NCI-H526 (cell line): Measurements from ENCODE around the gene OR56A4.

Experiments used
- DNase-seq, 2 experiments: peaks; one replicate each; lab custom pipeline; 2025; lab: John Stamatoyannopoulos, UW

OR56A4 gene, protein sequence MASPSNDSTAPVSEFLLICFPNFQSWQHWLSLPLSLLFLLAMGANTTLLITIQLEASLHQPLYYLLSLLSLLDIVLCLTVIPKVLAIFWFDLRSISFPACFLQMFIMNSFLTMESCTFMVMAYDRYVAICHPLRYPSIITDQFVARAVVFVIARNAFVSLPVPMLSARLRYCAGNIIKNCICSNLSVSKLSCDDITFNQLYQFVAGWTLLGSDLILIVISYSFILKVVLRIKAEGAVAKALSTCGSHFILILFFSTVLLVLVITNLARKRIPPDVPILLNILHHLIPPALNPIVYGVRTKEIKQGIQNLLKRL

DNA sequence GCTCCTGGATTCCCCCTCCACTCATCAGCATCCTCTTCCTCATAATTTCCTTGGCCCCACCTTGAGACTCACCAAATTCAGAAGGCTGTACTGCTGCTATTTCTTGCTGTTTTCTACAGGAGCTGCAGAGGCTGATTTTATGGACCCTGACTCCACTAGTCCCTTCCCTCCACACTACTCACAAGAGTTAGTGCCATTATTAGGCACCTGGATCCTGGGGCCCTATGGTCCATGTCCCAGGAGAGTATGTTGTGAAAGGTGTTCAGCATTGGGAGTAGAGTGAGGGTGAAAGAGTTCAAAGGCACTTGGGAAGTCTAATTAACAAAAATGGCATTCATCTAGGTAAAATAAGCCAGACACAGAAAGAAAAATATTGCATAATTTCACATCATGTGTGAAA, at the start of gene OR56A4:
Gene OR56A4, minus strand, starts transcription at position 101 of the 400 bp plus-strand sequence. CDS start 3,954 bp downstream, outside the sequence.
- DNase-seq: no peak

DNA sequence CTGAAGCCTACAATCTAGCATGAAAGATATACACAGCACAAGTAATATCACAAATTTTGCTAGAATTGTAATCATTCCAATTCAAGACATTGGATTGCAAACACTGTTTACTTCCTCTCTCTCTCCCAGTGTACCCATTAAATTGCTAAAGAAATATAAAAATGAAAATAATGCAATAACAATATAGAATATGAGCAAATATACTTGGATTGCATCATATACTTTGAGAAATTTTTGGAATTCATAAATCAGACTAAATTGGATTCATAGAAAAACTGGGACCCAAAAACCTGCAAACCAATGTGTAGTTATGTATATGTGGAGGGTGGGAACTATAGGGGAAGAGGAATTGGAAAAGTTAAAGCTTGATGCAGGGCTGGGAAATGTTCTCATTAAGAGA, 48.8 kb upstream of the OR56A4 start:
- no peak for DNase-seq

DNA sequence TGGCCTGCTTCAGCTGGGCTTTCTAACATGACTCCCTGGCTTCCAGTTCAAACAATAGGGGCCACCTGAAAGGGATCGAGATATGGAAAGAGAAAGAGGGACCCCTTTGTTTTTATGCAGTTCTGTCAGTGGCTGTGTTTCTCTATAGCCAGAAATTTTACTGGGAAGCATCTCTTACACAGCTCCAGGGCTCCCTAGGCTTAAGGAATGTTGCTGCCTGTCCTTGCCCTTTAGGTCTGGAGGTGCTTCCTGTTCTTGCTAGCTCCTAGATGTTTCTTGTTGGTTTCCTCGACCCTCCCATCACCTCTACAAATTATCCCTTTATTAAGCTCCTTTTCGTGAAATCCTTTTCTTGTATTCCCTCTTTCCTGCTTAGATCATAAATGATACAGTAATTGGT, 45.6 kb upstream of the OR56A4 start:
- DNase-seq: no peak

DNA sequence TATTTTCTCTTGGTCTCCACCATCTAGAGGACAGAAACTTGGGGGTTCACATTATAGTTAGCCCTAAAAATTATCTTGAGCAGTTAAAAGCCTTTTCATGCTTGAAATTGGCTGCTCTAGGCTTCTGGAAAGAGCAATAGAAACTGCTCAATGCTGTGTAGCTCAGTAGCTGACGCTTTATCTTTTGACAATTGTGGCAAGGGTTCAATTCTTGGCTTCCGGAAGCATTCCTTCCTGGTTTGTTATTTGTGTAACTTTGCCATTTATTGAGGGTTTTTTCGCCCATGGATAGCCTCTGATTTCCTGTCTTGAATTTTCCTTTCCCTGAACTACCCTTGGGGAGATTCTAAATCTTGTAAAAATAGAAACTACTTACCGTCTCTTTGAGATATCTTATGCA, 34.1 kb upstream of the OR56A4 start:
- DNase-seq: no peak

DNA sequence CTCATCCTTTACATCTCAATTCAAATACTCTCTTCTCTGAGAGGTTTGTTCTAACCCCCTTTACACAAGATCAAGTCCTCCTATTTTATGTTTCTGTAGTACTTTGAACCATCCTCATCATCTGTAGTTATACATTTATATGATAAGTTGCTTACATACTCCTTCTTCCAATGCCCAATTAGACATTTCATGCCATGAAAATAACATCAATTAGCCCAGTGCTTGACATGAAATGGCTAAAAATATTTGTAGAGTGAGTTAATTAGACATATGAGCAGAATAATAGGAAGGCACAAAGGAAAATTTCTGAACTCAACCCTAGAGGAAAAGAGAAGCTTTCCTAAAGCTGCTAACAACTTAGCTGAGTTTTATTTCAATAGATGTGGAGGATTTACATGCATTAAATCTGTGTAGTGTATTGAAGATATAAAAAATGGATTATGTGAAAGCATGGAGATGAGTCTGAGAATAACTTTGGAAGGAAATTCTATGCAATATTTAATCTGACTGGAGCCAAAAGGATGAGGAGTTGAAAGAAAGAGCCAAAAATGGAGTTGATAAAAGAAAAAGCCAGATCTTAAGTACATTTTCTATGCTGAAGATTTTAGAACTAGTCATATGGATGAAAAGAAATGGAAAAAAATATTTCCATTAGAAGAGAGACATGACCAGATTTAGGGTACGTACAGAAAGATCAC, 24.1 kb upstream of the OR56A4 start, which contains the start of gene OR56A1:
Gene OR56A1, minus strand, starts transcription at position 51 of the 698 bp plus-strand sequence. CDS start 3,066 bp downstream, outside the sequence.
- no peak for DNase-seq

DNA sequence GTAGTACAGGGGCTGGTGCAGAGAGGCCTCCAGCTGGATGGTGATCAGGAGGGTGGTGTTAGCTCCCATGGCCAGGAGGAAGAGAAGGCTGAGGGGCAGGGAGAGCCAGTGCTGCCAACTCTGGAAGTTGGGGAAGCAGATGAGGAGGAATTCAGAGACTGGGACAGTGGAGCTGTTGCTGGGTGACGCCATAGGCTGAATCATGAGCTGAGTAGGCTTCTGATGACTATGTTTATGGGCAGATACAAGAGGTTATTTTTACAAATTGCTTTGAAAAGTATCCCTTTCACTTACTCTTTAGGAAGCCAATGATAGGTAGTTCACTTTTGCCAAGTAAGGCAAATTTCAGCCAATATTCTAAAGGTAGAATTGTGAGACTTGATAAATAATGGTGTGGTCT, 20.8 kb upstream of the OR56A4 start:
- DNase-seq: no peak

DNA sequence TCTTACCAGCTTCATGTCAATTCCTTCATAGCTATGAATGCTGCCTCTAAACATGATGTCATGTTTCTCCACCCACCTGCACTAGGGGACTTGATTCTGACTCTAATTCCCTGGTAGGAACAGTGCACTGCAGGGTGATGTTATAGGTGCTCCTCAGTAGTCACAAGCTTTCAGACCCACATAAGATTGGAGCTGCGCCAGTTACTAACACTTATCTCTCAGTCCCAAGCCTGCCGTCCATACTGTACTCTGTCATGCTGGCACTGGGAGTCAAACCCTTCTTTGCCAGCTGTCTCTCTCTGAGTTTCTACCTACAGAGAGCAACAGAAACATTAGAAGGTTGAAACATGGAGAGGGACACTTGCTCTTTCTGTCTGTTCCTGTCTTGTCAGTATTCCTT, 18.3 kb upstream of the OR56A4 start:
- DNase-seq: no peak

DNA sequence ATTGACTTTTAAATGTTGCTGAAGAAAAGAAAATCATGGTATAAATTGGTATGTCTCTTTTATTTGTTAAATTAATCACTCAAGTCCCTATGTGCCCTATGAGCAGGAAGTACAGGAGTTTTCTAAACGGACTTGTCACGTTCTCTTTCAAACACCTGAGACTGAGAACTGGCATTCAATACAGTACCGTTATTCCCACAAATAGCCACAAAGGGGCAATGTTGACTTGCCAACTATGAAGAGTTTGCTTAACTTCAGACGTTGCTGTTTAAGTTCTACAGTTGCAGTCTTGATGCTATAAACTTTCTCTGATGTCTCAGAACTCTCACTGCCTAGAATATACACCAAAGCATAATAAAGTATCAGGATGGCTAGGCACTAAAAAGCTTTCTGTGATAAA, 16.2 kb upstream of the OR56A4 start:
- DNase-seq: peak in 1 of 2 experiments; percentile 58

DNA sequence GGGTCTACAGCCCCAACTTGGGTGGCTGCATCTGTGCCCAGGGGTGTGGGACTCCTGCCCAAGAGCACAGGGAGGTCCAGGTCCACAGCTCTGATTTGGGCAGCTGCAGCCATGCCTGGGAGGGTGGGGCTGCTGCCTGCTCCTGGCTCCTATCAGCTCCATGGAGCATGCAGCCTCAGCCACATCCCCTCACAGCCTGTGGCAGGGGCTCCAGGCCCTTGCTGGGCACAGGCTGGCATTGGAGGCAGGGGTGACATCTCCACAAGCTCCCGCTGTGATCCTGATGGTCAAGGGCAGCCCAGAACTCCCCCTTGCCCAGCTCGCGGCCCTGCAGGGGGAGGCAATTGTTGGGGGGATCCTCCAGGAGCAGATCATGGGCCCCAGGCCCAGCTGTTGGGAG, 6.3 kb upstream of the OR56A4 start:
- DNase-seq: no peak

DNA sequence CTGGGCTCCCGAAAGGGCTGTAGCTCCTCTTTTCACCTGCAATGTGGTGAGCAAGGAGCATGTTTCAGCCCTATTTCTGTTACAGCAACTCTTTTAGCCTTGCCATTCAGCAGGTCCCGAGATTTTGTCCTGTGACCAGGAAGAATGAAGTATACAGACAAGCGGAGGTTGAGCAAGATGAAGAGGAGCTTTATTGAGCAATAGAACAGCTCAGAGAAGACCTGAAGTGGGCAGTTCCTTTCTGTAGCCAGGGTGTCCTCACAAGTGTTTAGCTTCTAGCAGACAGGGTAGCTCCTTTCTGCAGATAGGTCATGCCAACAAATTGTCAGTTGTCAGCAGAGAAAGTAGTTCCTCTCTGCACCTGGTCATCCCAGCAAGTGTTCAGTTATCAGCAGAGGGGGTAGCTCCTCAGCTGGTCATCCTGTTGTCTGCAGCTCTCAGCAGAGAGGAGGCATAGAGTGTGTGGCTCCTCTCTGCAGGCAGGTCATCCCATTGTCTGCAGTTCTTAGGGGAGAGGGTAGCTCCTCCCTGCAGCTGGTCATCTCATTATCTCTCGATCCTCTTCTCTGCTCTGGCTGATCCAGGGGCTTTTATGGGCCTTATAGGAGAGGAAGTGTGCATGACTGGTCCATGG, 5.4 kb upstream of the OR56A4 start:
- no peak for DNase-seq

DNA sequence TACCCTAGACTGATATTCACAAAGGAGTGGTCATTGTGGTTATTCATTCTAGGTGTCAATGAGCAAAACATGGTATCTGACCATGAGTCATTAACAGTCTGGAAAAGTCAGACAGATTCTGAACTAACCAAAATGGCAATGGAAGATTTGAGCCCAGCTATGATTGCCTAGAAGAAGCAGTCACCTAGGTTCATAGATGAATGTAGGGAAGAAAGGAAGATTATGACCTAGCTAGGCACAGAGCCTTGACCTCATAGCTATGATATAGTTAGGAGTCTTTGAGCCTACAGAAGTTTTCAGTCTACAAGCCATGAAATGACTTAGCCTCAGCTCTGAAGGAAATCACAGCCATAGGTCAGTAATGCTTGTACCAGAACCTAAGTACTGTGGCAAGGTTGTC, 351 bp downstream of the OR56A4 start:
- no peak for DNase-seq

DNA sequence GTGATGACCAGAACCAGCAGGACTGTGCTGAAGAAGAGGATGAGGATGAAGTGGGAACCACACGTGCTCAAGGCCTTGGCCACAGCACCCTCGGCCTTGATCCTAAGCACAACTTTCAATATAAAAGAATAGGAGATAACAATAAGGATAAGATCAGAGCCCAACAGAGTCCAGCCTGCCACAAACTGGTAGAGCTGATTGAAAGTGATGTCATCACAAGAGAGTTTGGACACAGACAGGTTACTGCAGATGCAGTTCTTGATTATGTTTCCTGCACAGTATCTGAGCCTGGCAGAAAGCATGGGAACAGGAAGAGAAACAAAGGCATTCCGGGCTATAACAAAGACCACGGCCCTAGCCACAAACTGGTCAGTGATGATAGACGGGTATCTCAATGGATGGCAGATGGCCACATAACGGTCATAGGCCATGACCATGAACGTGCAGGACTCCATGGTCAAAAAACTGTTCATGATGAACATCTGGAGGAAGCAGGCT, 4.5 kb downstream of the OR56A4 start:
- DNase-seq: no peak

DNA sequence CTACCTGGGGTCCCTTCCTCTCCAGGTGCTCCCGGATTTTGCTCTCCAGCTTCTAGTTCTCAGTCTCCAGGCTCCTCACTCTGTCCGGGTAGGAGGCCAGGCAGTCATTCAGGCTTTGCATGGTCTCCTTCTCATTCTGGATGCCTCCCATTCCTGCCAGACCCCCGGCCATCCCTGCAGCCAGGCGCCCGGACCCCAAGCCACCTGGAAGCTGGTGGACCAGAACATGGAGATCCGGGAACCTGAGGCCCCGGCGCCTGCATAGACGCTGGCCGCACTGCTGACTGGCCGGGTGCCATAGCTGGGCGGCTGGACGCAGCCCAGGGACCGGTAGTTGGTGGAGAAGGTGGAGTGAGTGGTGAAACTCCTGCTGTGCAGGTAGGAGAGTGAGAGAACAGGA, 12.0 kb downstream of the OR56A4 start:
- no peak for DNase-seq

DNA sequence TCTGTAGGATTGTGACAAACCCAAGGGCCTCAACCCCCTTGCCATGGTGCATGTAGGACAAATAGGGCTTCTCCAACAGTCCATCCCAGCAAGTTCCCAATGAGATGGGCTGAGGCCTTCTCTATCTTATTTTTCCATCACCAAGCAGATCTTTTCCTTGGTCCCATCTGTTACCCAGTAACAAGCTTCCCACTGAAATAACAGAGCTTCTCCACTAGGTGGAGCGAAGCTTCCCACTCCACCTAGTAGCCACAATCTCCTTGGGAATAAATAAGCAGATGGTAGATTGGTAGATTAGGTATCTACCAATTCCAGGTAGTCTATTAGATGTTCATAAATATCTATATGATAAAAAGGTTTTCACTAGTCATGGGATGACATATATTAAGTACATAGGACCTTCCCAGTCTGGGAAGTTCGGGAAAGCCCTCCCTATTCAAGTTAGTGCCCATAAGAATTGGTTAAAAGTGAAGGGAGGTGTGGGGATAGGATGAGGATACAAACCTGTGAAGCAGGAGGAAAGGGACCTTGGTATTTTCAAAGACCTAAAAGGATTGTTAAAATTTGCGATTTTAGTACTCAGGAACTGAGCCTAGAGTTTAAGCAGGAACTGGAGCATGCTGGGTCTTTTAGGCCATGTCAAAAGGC, 14.0 kb downstream of the OR56A4 start:
- peak in 1 of 2 experiments; percentile 23 for DNase-seq

DNA sequence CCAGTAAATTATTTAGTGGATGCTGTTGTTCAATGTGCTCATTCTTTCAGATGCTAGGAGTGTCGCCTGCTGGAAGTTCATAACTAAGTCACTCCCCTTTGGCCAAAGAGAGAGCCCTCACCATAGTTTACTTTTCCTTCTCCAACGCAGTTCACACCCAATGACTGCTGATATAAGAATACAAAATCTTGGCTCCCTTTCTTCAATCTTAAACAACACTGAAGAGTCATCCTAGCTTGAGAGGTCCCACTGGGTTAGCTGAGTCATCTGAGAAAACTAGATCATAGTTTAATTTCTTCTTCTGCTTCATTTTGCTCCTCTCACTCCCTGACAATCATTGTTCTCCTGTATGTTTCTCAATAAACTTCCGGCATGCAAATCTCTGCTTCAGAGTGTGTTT, 14.6 kb downstream of the OR56A4 start:
- DNase-seq: no peak

DNA sequence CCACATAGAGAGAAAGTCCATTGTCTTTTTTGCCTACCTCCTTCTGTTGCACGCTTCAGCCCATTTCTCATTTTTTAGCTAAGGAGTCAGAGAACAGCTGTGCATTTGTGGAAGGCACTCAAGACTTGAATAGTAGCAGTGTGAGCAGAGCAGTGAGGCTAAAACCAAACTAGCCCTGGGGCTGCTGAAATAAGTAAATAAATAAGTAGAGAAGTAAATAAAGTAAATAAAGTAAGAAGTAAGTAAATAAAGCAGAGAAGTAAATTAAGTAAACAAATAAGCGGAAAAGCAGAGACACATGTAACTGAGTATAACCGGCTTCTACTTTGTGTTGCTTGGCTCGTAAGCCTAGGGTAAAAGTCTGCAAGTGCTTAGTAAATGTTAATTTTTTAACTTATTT, 17.5 kb downstream of the OR56A4 start:
- DNase-seq: no peak

DNA sequence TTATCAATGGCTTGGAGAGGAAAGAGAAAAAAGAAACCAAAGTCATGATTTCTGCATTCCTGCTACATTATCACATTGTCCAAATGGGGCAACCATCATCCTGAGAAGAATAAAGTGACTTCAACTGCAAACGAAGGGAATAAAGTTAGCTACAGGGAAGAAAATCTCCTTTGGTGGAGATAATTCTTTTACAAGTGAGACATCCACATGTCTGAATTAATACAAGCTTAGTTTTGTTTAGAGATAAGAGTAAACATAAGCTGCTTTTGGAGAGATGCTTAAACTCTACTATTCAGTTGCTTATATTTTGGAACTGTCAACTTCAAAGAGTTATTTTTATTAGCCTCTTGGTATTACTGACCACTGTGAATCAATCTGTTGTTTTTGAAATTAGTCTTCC, 19.9 kb downstream of the OR56A4 start, which contains the start of gene OR52L1:
Gene OR52L1, minus strand, starts transcription at position 101 of the 400 bp plus-strand sequence. Its CDS starts 55 bp downstream, at position 46.
- no peak for DNase-seq

DNA sequence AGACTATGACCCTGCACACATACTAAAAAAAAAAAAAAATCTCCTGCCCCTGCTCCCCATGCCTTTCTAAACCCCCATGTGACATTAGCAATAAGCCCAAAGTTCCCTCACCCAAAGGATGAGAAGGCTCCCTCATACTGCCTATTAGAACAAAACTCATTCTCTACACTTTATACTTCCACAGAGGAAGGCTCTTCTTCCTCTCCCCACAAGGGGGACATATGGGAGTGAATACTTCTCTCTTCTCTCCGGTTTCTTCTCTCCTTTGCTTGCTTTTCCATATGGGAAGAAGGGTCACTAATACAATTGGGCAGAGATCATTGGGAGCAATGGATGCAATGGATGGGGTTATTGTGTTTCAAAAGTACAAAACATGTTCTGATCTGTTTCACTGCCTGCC, 23.3 kb downstream of the OR56A4 start:
- DNase-seq: no peak

DNA sequence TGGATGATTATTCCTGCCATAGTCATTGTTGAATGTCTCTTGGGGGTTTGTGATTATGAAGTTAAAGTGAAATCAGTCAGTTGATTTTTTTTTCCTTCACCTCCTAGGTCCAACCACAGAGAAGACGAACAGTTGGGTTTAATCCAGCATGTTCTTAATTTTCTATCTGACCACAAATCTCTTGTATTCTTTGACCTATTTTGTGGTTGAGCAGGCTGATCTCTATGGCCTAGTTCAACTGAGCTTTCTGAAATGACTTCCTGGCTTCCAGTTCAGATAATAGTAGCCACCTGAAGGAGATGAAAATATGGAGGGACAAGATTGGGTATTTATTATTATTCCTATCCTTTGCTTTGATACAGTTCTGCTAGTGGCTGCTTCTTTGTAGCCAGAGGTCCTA, 33.2 kb downstream of the OR56A4 start:
- DNase-seq: no peak

DNA sequence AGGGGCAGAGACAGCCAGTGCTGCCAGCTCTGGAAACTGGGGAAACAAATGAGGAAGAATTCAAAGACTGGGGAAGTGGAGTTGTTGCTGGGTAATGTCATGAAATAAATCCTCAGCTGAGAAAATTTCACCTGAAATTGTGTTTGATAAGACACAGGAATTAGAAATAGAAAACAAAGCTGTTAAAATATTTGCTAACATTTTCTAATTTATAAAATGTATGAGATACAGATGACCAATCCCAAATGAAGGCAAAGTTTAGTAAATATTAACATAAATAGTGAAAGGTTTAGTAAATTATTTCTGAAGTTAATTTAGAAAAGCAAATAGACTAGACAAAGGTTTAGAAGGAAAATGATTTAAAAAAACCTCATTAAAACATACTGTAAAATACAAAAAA, 38.4 kb downstream of the OR56A4 start, which contains the start of gene OR56A5:
Gene OR56A5, minus strand, starts transcription at position 101 of the 400 bp plus-strand sequence. Its CDS starts 0 bp downstream, at position 101.
- no peak for DNase-seq

DNA sequence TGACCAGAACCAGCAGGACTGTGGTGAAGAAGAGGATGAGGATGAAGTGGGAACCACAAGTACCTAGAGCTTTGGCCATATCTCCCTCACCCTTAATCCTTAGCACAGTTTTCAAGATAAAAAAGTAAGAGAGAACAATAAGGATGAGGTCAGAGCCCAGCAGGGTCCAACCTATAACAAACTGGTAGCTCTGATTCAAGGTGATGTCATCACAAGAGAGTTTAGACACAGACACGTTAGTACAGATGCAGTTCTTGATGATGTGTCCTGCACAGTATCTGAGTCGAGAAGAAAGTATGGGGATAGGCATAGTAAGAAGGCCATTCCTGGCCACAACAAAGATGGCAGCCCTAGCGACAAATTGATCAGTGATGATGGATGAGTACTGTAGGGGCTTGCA, 39.0 kb downstream of the OR56A4 start:
- no peak for DNase-seq

DNA sequence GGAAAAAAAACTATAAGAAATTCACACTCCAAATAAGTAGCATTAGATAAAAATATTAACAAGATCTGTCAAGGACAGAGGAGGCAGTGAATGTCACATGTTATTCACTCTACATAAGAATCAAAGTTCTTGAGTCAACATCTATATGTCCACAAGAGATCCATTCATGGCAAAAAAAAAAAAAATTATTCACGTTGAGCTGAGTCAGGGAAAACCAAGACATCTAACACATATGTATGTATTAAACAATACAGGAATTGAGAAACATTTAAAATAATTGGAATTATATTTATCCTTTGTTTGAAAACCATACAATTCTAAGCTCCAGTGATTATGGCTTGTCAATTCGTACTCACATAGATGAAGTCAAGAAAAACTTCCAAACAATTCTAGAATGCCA, 39.8 kb downstream of the OR56A4 start:
- DNase-seq: no peak
